GM12878 (cell line): ENCODE data around the gene GOLGA2. TPM values are rescaled to one million over a fixed set of nuclear protein-coding genes. Genes with fewer than 3 reads are reported as not detected.

Experiments
- ATAC-seq: fragments of 200-7000 bp; cut with Tn5 transposase; 3 replicates; pipeline ENCODE4 v1.9.1; 2020; ENCODE audit warnings: mild to moderate bottlenecking, moderate library complexity
- BruUV-seq: library from RNA; stranded (reverse); fragments of 400-500 nt; replicated peaks from 2 replicates; lab custom pipeline; 2021; lab: Mats Ljungman, UMichigan
- CTCF ChIA-PET: fragments of 300-600 bp; sonication (Branson Sonifier 250); formaldehyde crosslinking; extraction: SDS; loops from one replicate; lab custom pipeline; 2021; ENCODE audit warnings: inconsistent platforms; lab: Yijun Ruan, JAX
- POLR2A ChIA-PET: fragments of 350-600 bp; formaldehyde crosslinking; extraction: SDS; loops from one replicate; lab custom pipeline; 2021; ENCODE audit warnings: inconsistent platforms; lab: Charles Lee
- RAD21 ChIA-PET: fragments of 300-600 bp; sonication (Branson Sonifier 250); formaldehyde crosslinking; loops from one replicate; lab custom pipeline; 2023; ENCODE audit warnings: antibody characterized with exemption; ENCODE audit not compliant: unreplicated experiment; lab: Charles Lee
- SMC1A ChIA-PET: fragments of 300-600 bp; sonication (Branson Sonifier 250); formaldehyde crosslinking; loops from one replicate; lab custom pipeline; 2023; ENCODE audit not compliant: unreplicated experiment, uncharacterized antibody; lab: Charles Lee
- DNase-seq: peaks from one replicate; pipeline ENCODE4 v3.0.0-alpha.2; 2011; ENCODE audit warnings: low read depth, low spot score
- FAIRE-seq: peaks from 3 replicates; lab custom pipeline; 2011; peaks lifted over from hg19 to GRCh38; lab: Jason Lieb, UNC
- H2AFZ ChIP-seq: 2 replicates; pipeline ENCODE4 v1.6.0; 2011; ENCODE audit warnings: low read depth, low read length, control low read depth; ENCODE audit not compliant: control insufficient read depth
- H3K27ac ChIP-seq: 2 replicates; pipeline ENCODE4 v1.5.1; 2011; ENCODE audit warnings: control low read depth; ENCODE audit not compliant: control insufficient read depth, insufficient read depth
- H3K27me3 ChIP-seq, 2 experiments: replicated peaks in 1 of 2; 2 replicates each; pipeline versions ENCODE4 v1.6.0 to v1.6.1; 2011; ENCODE audit warnings: low read length in 1 of 2; ENCODE audit not compliant: control insufficient read depth in 2 of 2, insufficient read depth in 2 of 2
- H3K36me3 ChIP-seq, 2 experiments: 2 replicates each; pipeline ENCODE4 v1.5.1; 2011; ENCODE audit warnings: low read length in 1 of 2; ENCODE audit not compliant: control insufficient read depth in 2 of 2, insufficient read depth in 2 of 2
- H3K4me1 ChIP-seq: 2 replicates; pipeline ENCODE4 v1.6.1; 2011; ENCODE audit warnings: mild to moderate bottlenecking, low read length, moderate library complexity, mixed read lengths; ENCODE audit not compliant: control insufficient read depth, insufficient read depth
- H3K4me2 ChIP-seq: 2 replicates; pipeline ENCODE4 v1.6.0; 2011; ENCODE audit warnings: control low read depth; ENCODE audit not compliant: control insufficient read depth, insufficient read depth
- H3K4me3 ChIP-seq: fragments of 200-600 bp; sonication (generic); 2 replicates; pipeline ENCODE4 v1.5.1; 2016
- H3K79me2 ChIP-seq: 2 replicates; pipeline ENCODE4 v1.6.0; 2011; ENCODE audit warnings: low read length; ENCODE audit not compliant: control insufficient read depth, insufficient read depth
- H3K9ac ChIP-seq: 2 replicates; pipeline ENCODE4 v1.8.0; 2011; ENCODE audit warnings: low read length, control low read depth, mixed read lengths; ENCODE audit not compliant: control insufficient read depth, insufficient read depth
- H3K9me3 ChIP-seq: replicated peaks from 3 replicates; pipeline ENCODE4 v1.5.1; 2011; ENCODE audit warnings: mild to moderate bottlenecking, low read length; ENCODE audit not compliant: control insufficient read depth, insufficient read depth
- H4K20me1 ChIP-seq: 2 replicates; pipeline ENCODE4 v1.6.0; 2011; ENCODE audit not compliant: control insufficient read depth, insufficient read depth
- E2F8 ChIP-seq: fragments of 450-650 bp; IDR thresholded peaks from 2 replicates; pipeline ENCODE4 v1.6.1; 2018; ENCODE audit warnings: mild to moderate bottlenecking, low read depth, moderate library complexity; ENCODE audit not compliant: partially characterized antibody
- E4F1 ChIP-seq: fragments of 450-650 bp; IDR thresholded peaks from 2 replicates; pipeline ENCODE4 v1.6.1; 2018; ENCODE audit warnings: borderline replicate concordance, mild to moderate bottlenecking; ENCODE audit not compliant: partially characterized antibody
- ESRRA ChIP-seq: IDR thresholded peaks from 2 replicates; pipeline ENCODE4 v1.6.1; 2012; ENCODE audit warnings: mild to moderate bottlenecking, low read length, improper control_type of control experiment
- GATAD2B ChIP-seq: fragments of 450-650 bp; conservative IDR thresholded peaks from 2 replicates; pipeline ENCODE4 v1.6.1; 2017; ENCODE audit warnings: low read depth, mild to moderate bottlenecking, moderate library complexity
- MLLT1 ChIP-seq: fragments of 450-650 bp; IDR thresholded peaks from 2 replicates; pipeline ENCODE4 v1.6.1; 2016; ENCODE audit warnings: mild to moderate bottlenecking
- MXI1 ChIP-seq: fragments of 150-350 bp; IDR thresholded peaks from 2 replicates; pipeline ENCODE4 v1.6.1; 2011; ENCODE audit warnings: low read depth, mild to moderate bottlenecking, inconsistent platforms, low read length, improper control_type of control experiment
- PKNOX1 ChIP-seq: fragments of 450-650 bp; IDR thresholded peaks from 2 replicates; pipeline ENCODE4 v1.6.1; 2016; ENCODE audit warnings: mild to moderate bottlenecking
- SMAD5 ChIP-seq: IDR thresholded peaks from 2 replicates; pipeline ENCODE4 v1.6.1; 2016; ENCODE audit warnings: antibody characterized with exemption, low read depth
- WGBS: methylation state at CpG from one replicate; pipeline ENCODE4 v1.1.6; 2016; ENCODE audit warnings: low lambda C conversion rate; ENCODE audit not compliant: insufficient replicate concordance, insufficient coverage; ENCODE audit errors: missing lambda C conversion rate; 5-methylcytosine and 5-hydroxymethylcytosine counted together
- in situ Hi-C: fragments of 300-500 bp; cut with MboI; formaldehyde crosslinking; loops from 9 replicates; pipeline ENCODE4 v1.14.3; 2018; ENCODE audit warnings: mixed read lengths
- intact Hi-C: fragments of 100-400 bp; cut with micrococcal nuclease; formaldehyde crosslinking; loops from one replicate; pipeline ENCODE4 v1.14.2; 2022; ENCODE audit not compliant: unreplicated experiment
- polyA plus RNA-seq, 11 experiments: library from polyadenylated mRNA; depleted of rRNA in 4 of 11; unstranded in 6 of 11; stranded (reverse) in 5 of 11; fragments of >200 nt; fragmentation: Nextera tagmentation in 4 of 11; fragmentation: Illumina TruSeq in 1 of 11; extraction: Ambion mirVana in 4 of 11; extraction: Trizol in 1 of 11; gene quantifications; 1 replicate in 1 of 11; 2 replicates in 10 of 11; pipeline versions ENCODE4 v1.2.1 to v1.2.3, GENCODE V29; 2011 to 2016; ENCODE audit warnings: inconsistent platforms in 2 of 11, missing spikeins in 2 of 11, low read depth in 1 of 11
- total RNA-seq, 4 experiments: library from RNA; depleted of rRNA in 3 of 4; stranded (reverse); fragments of >200 nt in 3 of 4; fragmentation: Illumina TruSeq in 1 of 4; extraction: Trizol in 1 of 4; gene quantifications; 2 replicates each; pipeline versions ENCODE4 v1.2.1 to v1.2.3, GENCODE V29; 2013 to 2021

GOLGA2 gene
- total and polyA plus RNA-seq, 10 of the 15 experiments (the other 5 are each of a cell fraction or from before 2014, with no cell fraction given), result 5.9 to 32.6 (median 19.7) TPM

- RAD21 ChIA-PET, result no interaction called here
- in situ Hi-C loops, result no loop called here
- ATAC-seq (no peak), DNase-seq (no peak), FAIRE-seq (no peak)
- Histone ChIP-seq H3K27ac (no peak overlapping the region), H3K36me3 (no peaks in the 10 kb centered on the region), H3K9ac (no peak overlapping the region), H3K4me3 (no peak overlapping the region), H4K20me1 (no peaks in the 10 kb centered on the region)
- no peak for TF ChIP-seq ESRRA
- no peak for TF ChIP-seq SMAD5
- TF ChIP-seq MLLT1, result no peak
- TF ChIP-seq MXI1, result no peak
- no peak for TF ChIP-seq GATAD2B
- TF ChIP-seq PKNOX1, result no peak
- TF ChIP-seq E2F8, result no peak
- TF ChIP-seq E4F1, result no peak
- TF ChIP-seq, all 136 proteins: peak for 0
- 87% methylated on average over 5 of the region's 5 CpGs for WGBS
- H2AFZ ChIP-seq, result no peak overlapping the region
- SMC1A ChIA-PET, result no interaction called here
- no peaks in the 10 kb centered on the region for H3K4me1 ChIP-seq
- no peaks in the 10 kb centered on the region for H3K9me3 ChIP-seq
- no peak overlapping the region for H3K4me2 ChIP-seq
- peaks cover 10% of the 10 kb centered on the region for H3K79me2 ChIP-seq
- POLR2A ChIA-PET, result interaction anchor here (0.6 to 0.7 kb wide), 2 partner anchors 25 to 157 kb away, joined by 6 to 7 read pairs; no protein-coding TSS in a partner anchor
- CTCF ChIA-PET, result no interaction called here
- no peaks in the 10 kb centered on the region; a peak in 1 of 4 replicates for H3K27me3 ChIP-seq
- intact Hi-C loops, result no loop called here
- BruUV-seq, result no TSS peak
These were observed 4.3 kb upstream of the GOLGA2 start for GRCh38 chr9:128280084-128280622.
